Astrocyte (in vitro differentiated cells and primary cell): ENCODE data around the gene CDH13.

Source experiments
- EZH2 ChIP-seq: IDR thresholded peaks from 2 replicates; pipeline ENCODE4 v1.6.1; 2012; ENCODE audit warnings: mild to moderate bottlenecking, low read length, inconsistent platforms; ENCODE audit not compliant: insufficient read depth
- TF ChIP-seq, protein P1 (sequence below): IDR thresholded peaks from 2 replicates; pipeline ENCODE4 v1.5.1; 2011; ENCODE audit warnings: low read depth, mild to moderate bottlenecking, inconsistent platforms, low read length, moderate library complexity; ENCODE audit not compliant: insufficient read depth

DNA sequence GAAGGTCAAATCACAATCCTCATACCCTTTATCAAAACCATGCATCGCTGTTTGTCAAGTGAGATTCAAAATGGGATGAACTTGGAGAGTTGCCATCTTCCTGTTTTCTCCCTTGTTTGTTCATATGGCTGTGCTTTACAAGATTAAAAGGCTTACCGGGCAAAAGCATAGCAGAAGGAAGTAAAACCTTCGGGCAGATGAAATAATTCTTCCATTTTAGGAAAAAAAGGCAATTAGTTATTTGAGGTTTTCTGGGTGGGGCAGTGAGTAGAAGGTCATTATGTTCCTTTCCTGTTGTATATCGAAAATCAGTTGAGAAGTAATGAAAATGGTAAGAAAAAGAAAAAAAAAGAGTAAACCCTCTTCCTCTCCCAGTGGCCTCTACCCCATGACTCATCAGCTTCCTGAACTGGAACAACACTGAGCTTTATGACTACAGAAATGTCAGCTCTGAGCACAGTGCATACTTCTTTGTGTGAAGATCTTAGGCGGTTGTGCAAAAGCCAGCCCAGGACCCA lies 369.2 kb downstream of the CDH13 start:
- TF ChIP-seq, protein P1, sequence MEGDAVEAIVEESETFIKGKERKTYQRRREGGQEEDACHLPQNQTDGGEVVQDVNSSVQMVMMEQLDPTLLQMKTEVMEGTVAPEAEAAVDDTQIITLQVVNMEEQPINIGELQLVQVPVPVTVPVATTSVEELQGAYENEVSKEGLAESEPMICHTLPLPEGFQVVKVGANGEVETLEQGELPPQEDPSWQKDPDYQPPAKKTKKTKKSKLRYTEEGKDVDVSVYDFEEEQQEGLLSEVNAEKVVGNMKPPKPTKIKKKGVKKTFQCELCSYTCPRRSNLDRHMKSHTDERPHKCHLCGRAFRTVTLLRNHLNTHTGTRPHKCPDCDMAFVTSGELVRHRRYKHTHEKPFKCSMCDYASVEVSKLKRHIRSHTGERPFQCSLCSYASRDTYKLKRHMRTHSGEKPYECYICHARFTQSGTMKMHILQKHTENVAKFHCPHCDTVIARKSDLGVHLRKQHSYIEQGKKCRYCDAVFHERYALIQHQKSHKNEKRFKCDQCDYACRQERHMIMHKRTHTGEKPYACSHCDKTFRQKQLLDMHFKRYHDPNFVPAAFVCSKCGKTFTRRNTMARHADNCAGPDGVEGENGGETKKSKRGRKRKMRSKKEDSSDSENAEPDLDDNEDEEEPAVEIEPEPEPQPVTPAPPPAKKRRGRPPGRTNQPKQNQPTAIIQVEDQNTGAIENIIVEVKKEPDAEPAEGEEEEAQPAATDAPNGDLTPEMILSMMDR, result no peak
- TF ChIP-seq EZH2, result no peak
